ENCODE measurements around the gene ANKS1B.
"Not testable (repeated sequence)": the region's sequence is repeated elsewhere in the genome, so short reads cannot be mapped to it uniquely, and the experiment has no call there.

Gene ANKS1B

GRCh38 chr12:98783420-98783819, 1201.3 kb downstream of the ANKS1B start:
- no peak for DNase-seq

- no peak for DNase-seq
These were observed 1204.5 kb downstream of the ANKS1B start for GRCh38 chr12:98780261-98780660.

- no peak for DNase-seq
These were observed 1211.9 kb downstream of the ANKS1B start for GRCh38 chr12:98772818-98773217.

GRCh38 chr12:98771811-98772752, 1212.7 kb downstream of the ANKS1B start:
- DNase-seq = no peak

- DNase-seq = no peak
These were observed 1214.5 kb downstream of the ANKS1B start for GRCh38 chr12:98770230-98770629.

- DNase-seq = no peak
These were observed 1215.7 kb downstream of the ANKS1B start for GRCh38 chr12:98769068-98769467.

- no peak for DNase-seq
These were observed 1217.5 kb downstream of the ANKS1B start for GRCh38 chr12:98767248-98767647.

- DNase-seq = no peak
These were observed 1221.1 kb downstream of the ANKS1B start for GRCh38 chr12:98763656-98764055.

GRCh38 chr12:98758331-98758730, 1226.4 kb downstream of the ANKS1B start:
- no peak for DNase-seq

GRCh38 chr12:98757455-98757854, 1227.3 kb downstream of the ANKS1B start:
- DNase-seq = no peak

- DNase-seq = not testable (repeated sequence)
These were observed 1228.9 kb downstream of the ANKS1B start for GRCh38 chr12:98755855-98756254.

GRCh38 chr12:98754095-98754494, 1230.6 kb downstream of the ANKS1B start:
- DNase-seq = no peak

GRCh38 chr12:98752726-98753125, 1232.0 kb downstream of the ANKS1B start:
- no peak for DNase-seq

- DNase-seq = no peak
These were observed 1233.1 kb downstream of the ANKS1B start for GRCh38 chr12:98751580-98752115.

- no peak for DNase-seq
These were observed 1234.2 kb downstream of the ANKS1B start for GRCh38 chr12:98750511-98750910.

GRCh38 chr12:98748463-98748862, 1236.3 kb downstream of the ANKS1B start:
- no peak for DNase-seq

- DNase-seq = no peak
These were observed 1239.0 kb downstream of the ANKS1B start for GRCh38 chr12:98745578-98746391.

- DNase-seq = no peak
These were observed 1240.1 kb downstream of the ANKS1B start for GRCh38 chr12:98744680-98745079.

GRCh38 chr12:98743362-98743953, 1241.3 kb downstream of the ANKS1B start:
- DNase-seq = no peak

GRCh38 chr12:98741556-98742265, 1243.0 kb downstream of the ANKS1B start:
- DNase-seq = no peak

- DNase-seq = no peak
These were observed 1243.6 kb downstream of the ANKS1B start for GRCh38 chr12:98741196-98741555.

GRCh38 chr12:98740751-98741150, 1244.0 kb downstream of the ANKS1B start:
- DNase-seq = no peak

GRCh38 chr12:98738539-98738938, 1246.2 kb downstream of the ANKS1B start:
- DNase-seq = no peak
